Adrenal gland (tissue), 5 donors: Measurements from ENCODE around the gene USP17L27.
"Not testable (repeated sequence)": the region's sequence is repeated elsewhere in the genome, so short reads cannot be mapped to it uniquely, and the experiment has no call there.

Source experiments
- POLR2A ChIP-seq, 2 donors: fragments of 450-650 bp; IDR thresholded peaks; one replicate each; pipeline ENCODE4 v1.6.1; 2017; ENCODE audit warnings: antibody characterized with exemption in 2 of 2, mild to moderate bottlenecking in 2 of 2, moderate library complexity in 1 of 2
- TF ChIP-seq, protein P1 (sequence below), 6 experiments: fragments of 450-650 bp in 4 of 6; fragments of 200-600 bp in 2 of 6; sonication (generic) in 1 of 6; IDR thresholded peaks; 1 replicate in 5 of 6; 2 replicates in 1 of 6; pipeline versions ENCODE4 v1.5.1 to v1.8.0; 2016 to 2021; ENCODE audit warnings: antibody characterized with exemption in 6 of 6, mild to moderate bottlenecking in 2 of 6, moderate library complexity in 1 of 6
- donor health status: DM: no; HTN: no; CAD: no.

DNA sequence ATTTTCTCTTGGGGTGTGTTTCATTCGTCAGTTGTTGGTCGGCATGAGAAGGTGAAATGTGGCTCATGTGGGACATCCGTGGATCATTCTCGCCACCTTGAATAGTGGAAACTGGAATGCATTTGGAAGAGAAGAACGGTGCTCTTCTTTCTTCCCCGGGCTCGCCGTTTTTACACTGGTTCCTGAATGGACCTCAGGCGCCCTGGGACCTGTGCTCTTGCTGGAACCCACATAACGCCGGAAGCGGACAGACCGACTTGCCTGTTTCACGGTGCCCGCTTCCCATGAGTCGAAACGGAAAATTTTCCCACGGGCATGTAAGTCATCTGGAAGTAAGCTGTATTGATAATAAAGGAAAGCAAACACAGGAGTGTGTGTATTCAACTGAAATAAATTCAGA lies 6.9 kb downstream of the USP17L27 start:
- TF ChIP-seq, protein P1, sequence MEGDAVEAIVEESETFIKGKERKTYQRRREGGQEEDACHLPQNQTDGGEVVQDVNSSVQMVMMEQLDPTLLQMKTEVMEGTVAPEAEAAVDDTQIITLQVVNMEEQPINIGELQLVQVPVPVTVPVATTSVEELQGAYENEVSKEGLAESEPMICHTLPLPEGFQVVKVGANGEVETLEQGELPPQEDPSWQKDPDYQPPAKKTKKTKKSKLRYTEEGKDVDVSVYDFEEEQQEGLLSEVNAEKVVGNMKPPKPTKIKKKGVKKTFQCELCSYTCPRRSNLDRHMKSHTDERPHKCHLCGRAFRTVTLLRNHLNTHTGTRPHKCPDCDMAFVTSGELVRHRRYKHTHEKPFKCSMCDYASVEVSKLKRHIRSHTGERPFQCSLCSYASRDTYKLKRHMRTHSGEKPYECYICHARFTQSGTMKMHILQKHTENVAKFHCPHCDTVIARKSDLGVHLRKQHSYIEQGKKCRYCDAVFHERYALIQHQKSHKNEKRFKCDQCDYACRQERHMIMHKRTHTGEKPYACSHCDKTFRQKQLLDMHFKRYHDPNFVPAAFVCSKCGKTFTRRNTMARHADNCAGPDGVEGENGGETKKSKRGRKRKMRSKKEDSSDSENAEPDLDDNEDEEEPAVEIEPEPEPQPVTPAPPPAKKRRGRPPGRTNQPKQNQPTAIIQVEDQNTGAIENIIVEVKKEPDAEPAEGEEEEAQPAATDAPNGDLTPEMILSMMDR (IDR thresholded peaks at IDR 0.05), result not testable (repeated sequence)
- TF ChIP-seq POLR2A (IDR thresholded peaks at IDR 0.05), result not testable (repeated sequence)
